Peyer's patch (tissue), 4 donors: ENCODE measurements around the gene TMEM131.

Source experiments
- POLR2A ChIP-seq, 2 donors: fragments of 450-650 bp; IDR thresholded peaks; one replicate each; pipeline ENCODE4 v1.5.1; 2017; ENCODE audit warnings: antibody characterized with exemption in 2 of 2, mild to moderate bottlenecking in 2 of 2, moderate library complexity in 2 of 2
- TF ChIP-seq, protein P1 (sequence below), 6 experiments: fragments of 450-650 bp in 4 of 6; fragments of 200-600 bp in 2 of 6; sonication (generic) in 1 of 6; IDR thresholded peaks; one replicate each; pipeline ENCODE4 v1.5.1; 2017 to 2019; ENCODE audit warnings: antibody characterized with exemption in 6 of 6, mild to moderate bottlenecking in 3 of 6, moderate library complexity in 1 of 6

- TF ChIP-seq, protein P1, sequence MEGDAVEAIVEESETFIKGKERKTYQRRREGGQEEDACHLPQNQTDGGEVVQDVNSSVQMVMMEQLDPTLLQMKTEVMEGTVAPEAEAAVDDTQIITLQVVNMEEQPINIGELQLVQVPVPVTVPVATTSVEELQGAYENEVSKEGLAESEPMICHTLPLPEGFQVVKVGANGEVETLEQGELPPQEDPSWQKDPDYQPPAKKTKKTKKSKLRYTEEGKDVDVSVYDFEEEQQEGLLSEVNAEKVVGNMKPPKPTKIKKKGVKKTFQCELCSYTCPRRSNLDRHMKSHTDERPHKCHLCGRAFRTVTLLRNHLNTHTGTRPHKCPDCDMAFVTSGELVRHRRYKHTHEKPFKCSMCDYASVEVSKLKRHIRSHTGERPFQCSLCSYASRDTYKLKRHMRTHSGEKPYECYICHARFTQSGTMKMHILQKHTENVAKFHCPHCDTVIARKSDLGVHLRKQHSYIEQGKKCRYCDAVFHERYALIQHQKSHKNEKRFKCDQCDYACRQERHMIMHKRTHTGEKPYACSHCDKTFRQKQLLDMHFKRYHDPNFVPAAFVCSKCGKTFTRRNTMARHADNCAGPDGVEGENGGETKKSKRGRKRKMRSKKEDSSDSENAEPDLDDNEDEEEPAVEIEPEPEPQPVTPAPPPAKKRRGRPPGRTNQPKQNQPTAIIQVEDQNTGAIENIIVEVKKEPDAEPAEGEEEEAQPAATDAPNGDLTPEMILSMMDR (IDR thresholded peaks at IDR 0.05): no peak
- no peak for TF ChIP-seq POLR2A (IDR thresholded peaks at IDR 0.05)
These were observed 206.6 kb downstream of the TMEM131 start for GRCh38 chr2:97788986-97789644.
